ENCODE measurements around the gene DNAH9. TPM values are rescaled to one million over a fixed set of nuclear protein-coding genes. Genes with fewer than 3 reads are reported as not detected.

DNAH9 gene
- total and polyA plus RNA-seq, 12 donors, result 0.06 to 0.10 TPM; not detected in 10

DNA sequence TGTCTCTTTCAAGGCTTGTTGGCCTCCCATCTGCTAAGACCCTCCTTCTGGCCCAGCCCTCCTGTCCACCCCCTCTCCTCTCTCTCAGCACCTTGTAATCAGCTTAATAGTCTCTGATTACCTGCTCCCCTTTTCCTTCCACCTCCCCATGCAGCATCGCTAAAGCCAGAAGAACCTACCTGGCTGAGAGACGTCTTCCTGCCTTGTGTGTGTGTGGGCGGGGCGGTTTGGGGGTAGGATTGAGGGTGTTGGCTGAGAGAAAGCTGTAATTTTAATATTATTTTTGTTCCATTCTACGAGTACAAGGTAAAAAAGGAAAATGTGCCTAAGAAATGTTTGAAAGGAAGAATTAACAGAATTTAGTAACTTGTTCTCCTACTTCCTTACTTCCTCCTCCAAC lies 3.4 kb downstream of the DNAH9 start:
- H3K36me3 ChIP-seq, result no peaks in the 10 kb centered on the region
- TF ChIP-seq, protein P1, sequence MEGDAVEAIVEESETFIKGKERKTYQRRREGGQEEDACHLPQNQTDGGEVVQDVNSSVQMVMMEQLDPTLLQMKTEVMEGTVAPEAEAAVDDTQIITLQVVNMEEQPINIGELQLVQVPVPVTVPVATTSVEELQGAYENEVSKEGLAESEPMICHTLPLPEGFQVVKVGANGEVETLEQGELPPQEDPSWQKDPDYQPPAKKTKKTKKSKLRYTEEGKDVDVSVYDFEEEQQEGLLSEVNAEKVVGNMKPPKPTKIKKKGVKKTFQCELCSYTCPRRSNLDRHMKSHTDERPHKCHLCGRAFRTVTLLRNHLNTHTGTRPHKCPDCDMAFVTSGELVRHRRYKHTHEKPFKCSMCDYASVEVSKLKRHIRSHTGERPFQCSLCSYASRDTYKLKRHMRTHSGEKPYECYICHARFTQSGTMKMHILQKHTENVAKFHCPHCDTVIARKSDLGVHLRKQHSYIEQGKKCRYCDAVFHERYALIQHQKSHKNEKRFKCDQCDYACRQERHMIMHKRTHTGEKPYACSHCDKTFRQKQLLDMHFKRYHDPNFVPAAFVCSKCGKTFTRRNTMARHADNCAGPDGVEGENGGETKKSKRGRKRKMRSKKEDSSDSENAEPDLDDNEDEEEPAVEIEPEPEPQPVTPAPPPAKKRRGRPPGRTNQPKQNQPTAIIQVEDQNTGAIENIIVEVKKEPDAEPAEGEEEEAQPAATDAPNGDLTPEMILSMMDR (IDR thresholded peaks at IDR 0.05), result no peak
- 62 to 71% methylated on average over 5 of the region's 5 CpGs for WGBS, 2 donors
- H3K27me3 ChIP-seq, result peaks cover 0 to 20% (median 6%) of the 10 kb centered on the region in 7 donors
- H3K9me3 ChIP-seq, result no peaks in the 10 kb centered on the region
- ATAC-seq, result no peak
- intact Hi-C loops (cut with DNase I), result loop anchor here in 1 of 10 donors (5.0 kb wide), 1 partner anchor 49 kb away; no protein-coding TSS in a partner anchor
- no peak for DNase-seq
- H3K4me3 ChIP-seq, result no peak overlapping the region
- H3K4me1 ChIP-seq, result peaks cover 0 to 16% (median 0%) of the 10 kb centered on the region in 9 donors
- no peak overlapping the region for H3K27ac ChIP-seq

DNA sequence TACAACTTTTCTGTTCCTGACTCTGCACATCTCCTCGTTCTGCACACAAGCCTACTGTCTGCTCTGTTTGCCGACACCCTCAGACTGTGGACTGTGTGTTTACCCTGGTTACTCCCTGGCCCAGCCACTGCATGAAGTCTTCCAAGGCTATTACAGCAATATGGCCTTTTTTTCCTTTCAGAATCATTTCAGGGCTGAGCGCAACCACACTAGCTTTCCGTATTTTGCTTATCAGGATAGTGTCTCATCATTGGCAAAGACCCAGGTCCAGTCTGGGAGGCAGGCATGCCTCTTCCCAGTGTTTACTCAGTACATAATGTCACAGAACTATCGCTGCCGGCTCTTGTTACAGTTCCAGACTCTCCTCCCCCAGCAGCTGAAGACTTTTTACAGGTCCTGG lies 10.1 kb downstream of the DNAH9 start:
- ATAC-seq (peak; percentile 55 to 90 (median 73)), DNase-seq (peak in 1 of 2 donors; percentile 44)
- Histone ChIP-seq H3K27me3 (peaks cover 0 to 40% (median 6%) of the 10 kb centered on the region in 7 donors), H3K9me3 (no peaks in the 10 kb centered on the region), H3K4me3 (no peak overlapping the region), H3K4me1 (peaks cover 0 to 12% (median 0%) of the 10 kb centered on the region in 9 donors), H3K27ac (peak overlapping the region in 2 of 10 donors; percentile 23 to 43), H3K36me3 (no peaks in the 10 kb centered on the region)
- TF ChIP-seq, protein P1 (IDR thresholded peaks at IDR 0.05), result no peak
- WGBS, 2 donors, result 24 to 35% methylated on average over 6 of the region's 6 CpGs
- intact Hi-C loops (cut with DNase I), result no loop called here

DNA sequence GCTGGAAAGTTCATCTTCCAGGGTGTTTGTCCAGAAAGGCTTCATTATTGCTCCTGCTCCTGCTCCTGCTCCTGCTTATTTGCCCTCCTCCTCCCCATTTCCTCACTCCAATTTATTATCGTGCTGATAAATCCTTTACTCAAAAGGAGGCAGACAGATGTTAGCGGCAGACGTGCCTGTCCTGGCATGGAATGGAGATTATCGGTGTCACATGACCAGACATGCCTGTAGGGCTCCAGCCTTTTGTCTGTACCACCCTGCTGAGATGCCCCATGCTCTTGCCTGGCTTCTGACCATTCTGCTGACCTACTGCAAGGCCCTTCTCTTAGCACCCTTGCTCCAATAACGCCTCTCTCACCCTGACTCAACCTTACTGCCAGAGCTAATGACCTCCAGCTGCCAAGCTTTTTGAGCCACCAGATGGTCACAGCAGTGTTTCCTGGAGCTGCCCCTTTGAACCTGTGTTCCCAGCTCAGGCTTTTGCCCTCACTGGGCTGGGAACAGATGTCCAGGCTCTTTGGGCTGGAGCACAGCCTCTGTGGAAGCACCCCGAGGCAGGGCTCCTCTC lies 12.8 kb downstream of the DNAH9 start:
- 28 to 32% methylated on average over 6 of the region's 6 CpGs for WGBS, 2 donors
- H3K4me3 ChIP-seq, result no peak overlapping the region
- H3K27ac ChIP-seq, result no peak overlapping the region
- peaks cover 0 to 39% (median 0%) of the 10 kb centered on the region in 7 donors for H3K27me3 ChIP-seq
- DNase-seq (no peak), ATAC-seq (no peak)
- H3K36me3 ChIP-seq, result no peaks in the 10 kb centered on the region
- H3K9me3 ChIP-seq, result no peaks in the 10 kb centered on the region
- peaks cover 0 to 12% (median 0%) of the 10 kb centered on the region in 9 donors for H3K4me1 ChIP-seq
- TF ChIP-seq, protein P1 (IDR thresholded peaks at IDR 0.05), result no peak
- intact Hi-C loops (cut with DNase I), result loop anchor here in 1 of 10 donors (10.0 kb wide), 1 partner anchor 56 kb away; no protein-coding TSS in a partner anchor

DNA sequence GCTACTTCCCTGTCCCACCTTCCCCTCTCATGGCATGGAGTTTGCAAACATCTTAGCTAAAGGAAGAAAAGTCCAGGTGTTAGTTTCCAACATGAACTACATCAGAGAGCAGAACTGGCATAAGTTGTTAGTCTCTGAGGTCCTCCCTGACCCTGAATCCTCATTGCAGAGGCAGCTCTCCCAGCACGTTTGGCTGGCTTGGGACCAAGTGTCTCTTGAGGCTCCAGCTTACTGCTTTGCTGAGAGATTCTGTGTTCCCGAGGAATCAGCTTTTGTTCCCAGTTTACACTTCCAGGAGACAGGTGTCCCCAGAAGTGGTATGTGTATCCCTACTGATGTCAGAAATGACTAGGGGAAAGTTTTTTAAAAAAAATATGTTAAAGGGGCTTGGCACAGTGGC lies 14.7 kb downstream of the DNAH9 start:
- Histone ChIP-seq H3K27me3 (peaks cover 0 to 28% (median 0%) of the 10 kb centered on the region in 7 donors), H3K27ac (no peak overlapping the region), H3K36me3 (no peaks in the 10 kb centered on the region), H3K9me3 (no peaks in the 10 kb centered on the region), H3K4me1 (peaks cover 0 to 11% (median 0%) of the 10 kb centered on the region in 9 donors), H3K4me3 (no peak overlapping the region)
- DNase-seq (no peak), ATAC-seq (no peak)
- TF ChIP-seq, protein P1 (IDR thresholded peaks at IDR 0.05), result no peak
- 39 to 52% methylated on average over 2 of the region's 2 CpGs for WGBS, 2 donors
- intact Hi-C loops (cut with DNase I), result loop anchor here in 1 of 10 donors (10.0 kb wide), 1 partner anchor 58 kb away; no protein-coding TSS in a partner anchor
